Measurements from ENCODE around the gene TOMM40. TPM values are rescaled to one million over a fixed set of nuclear protein-coding genes. Genes with fewer than 3 reads are reported as not detected.

TOMM40 gene
- total and polyA plus RNA-seq, 2 of the 13 experiments (the other 11 are each of a cell fraction or from before 2014, with no cell fraction given), result 72.0 to 110 TPM

- TF ChIP-seq ARID5B (CRISPR knock-in tag; IDR thresholded peaks at IDR 0.05) (peak; percentile 56), ZNF501 (CRISPR knock-in tag; IDR thresholded peaks at IDR 0.05) (no peak; the same call in 1 of the 2 replicates), PTBP1 (IDR thresholded peaks at IDR 0.05; ENCODE audit: low read depth, low read length, poor library complexity, severe bottlenecking) (no peak), MLXIP (CRISPR knock-in tag; IDR thresholded peaks at IDR 0.05; ENCODE audit: borderline replicate concordance) (no peak), NFIB (CRISPR knock-in tag; IDR thresholded peaks at IDR 0.05; ENCODE audit: borderline replicate concordance) (no peak), FOXO4 (CRISPR knock-in tag; conservative IDR thresholded peaks at IDR 0.05) (no peak), KDM2A (CRISPR knock-in tag; IDR thresholded peaks at IDR 0.05; ENCODE audit: borderline replicate concordance, low read depth) (no peak), MTA3 (CRISPR knock-in tag; IDR thresholded peaks at IDR 0.05) (no peak), SAP130 (CRISPR knock-in tag; IDR thresholded peaks at IDR 0.05; ENCODE audit: low read depth) (peak; percentile 53), KAT8 (CRISPR knock-in tag; IDR thresholded peaks at IDR 0.05) (no peak), FOXP1 (IDR thresholded peaks at IDR 0.05) (no peak), FOXP1 (CRISPR knock-in tag; IDR thresholded peaks at IDR 0.05) (peak; percentile 46; the same call in 1 of the 2 replicates), ZMYM3 (CRISPR knock-in tag; IDR thresholded peaks at IDR 0.05) (peak; percentile 65), CEBPG (CRISPR knock-in tag; IDR thresholded peaks at IDR 0.05) (peak; percentile 95), FOXP4 (CRISPR knock-in tag; IDR thresholded peaks at IDR 0.05) (peak; percentile 40; the same call in 1 of the 2 replicates), ZNF569 (CRISPR knock-in tag; IDR thresholded peaks at IDR 0.05; ENCODE audit: borderline replicate concordance) (no peak), ZNF354B (CRISPR knock-in tag; IDR thresholded peaks at IDR 0.05) (no peak), ZBTB37 (CRISPR knock-in tag; IDR thresholded peaks at IDR 0.05) (no peak), NCOA5 (CRISPR knock-in tag; IDR thresholded peaks at IDR 0.05) (no peak), YY1 (IDR thresholded peaks at IDR 0.05; ENCODE audit: insufficient read depth, insufficient replicate concordance, low read depth, low read length) (peak; percentile 44)
These were observed 48.6 kb downstream of the TOMM40 start (continued) for GRCh38 chr19:44939668-44940067.

Data from HepG2 (cell line).